Measurements from ENCODE around the gene ZNF786. TPM values are rescaled to one million over a fixed set of nuclear protein-coding genes. Genes with fewer than 3 reads are reported as not detected.

The ZNF786 gene
- total RNA-seq, 1 experiment from 2014 or later, result 8.5 TPM

DNA sequence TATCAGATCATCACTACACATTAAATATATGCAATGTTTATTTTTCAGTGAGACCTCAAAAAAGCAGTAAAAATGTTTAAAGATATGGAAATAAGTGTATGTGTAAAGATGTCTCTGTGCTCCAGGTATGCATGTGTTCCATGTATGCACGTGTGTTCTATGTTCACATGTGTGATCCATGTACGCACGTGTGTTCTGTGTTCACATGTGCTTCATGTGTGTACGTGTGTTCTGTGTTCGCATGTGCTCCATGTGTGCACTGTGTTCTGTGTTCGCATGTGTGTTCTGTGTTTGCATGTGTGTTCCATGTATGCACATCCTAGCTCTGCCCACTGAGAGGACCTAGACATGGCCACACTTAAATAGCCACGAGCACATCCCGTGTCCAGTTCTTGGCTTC is 46.6 kb downstream of the ZNF786 start (continued):
- TF ChIP-seq, protein P1, sequence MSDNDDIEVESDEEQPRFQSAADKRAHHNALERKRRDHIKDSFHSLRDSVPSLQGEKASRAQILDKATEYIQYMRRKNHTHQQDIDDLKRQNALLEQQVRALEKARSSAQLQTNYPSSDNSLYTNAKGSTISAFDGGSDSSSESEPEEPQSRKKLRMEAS (IDR thresholded peaks at IDR 0.05), result no peak
- TF ChIP-seq SIN3A (IDR thresholded peaks at IDR 0.05; ENCODE audit: low read depth) (no peak), FOSL1 (IDR thresholded peaks at IDR 0.05; ENCODE audit: low read depth) (no peak), ZNF274 (IDR thresholded peaks at IDR 0.05; ENCODE audit: low read depth, low read length) (no peak), TCF7L2 (IDR thresholded peaks at IDR 0.05; ENCODE audit: borderline replicate concordance, extremely low read depth, insufficient read depth, insufficient read length) (no peak), REST (IDR thresholded peaks at IDR 0.05; ENCODE audit: low read depth) (no peak), SRF (IDR thresholded peaks at IDR 0.05; ENCODE audit: low read depth) (no peak)

DNA sequence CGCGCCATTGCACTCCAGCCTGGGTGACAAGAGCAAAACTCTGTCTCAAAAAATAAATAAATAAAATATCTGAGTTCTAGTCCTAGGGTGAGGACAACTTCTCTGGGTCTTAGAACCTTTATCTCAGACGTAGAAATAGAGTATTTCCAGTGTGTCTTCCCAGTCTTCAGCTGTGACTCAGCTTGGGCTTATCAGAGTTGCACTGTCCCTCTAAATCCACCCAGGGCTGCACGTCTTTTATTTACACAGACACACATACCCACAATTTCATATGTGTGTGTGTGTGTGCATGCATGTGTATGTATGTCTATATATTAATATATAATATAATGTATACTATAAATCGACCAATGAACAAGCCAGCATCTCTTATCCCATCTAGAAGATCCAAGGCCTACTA is 49.2 kb downstream of the ZNF786 start:
- H4K20me1 ChIP-seq (ENCODE audit: insufficient read depth), result no peaks in the 10 kb centered on the region
- H3K9ac ChIP-seq (ENCODE audit: low read length), result no peak overlapping the region
- H3K9me3 ChIP-seq (ENCODE audit: control insufficient read depth in 1 of 2, insufficient read depth in 1 of 2, low read depth in 1 of 2, low read length in 2 of 2), result peaks cover 4% of the 10 kb centered on the region in 2 experiments; a peak in 2 of 4 replicates
- POLR2A ChIA-PET, result no interaction called here
- H3K79me2 ChIP-seq (ENCODE audit: insufficient read depth, low read length), result no peaks in the 10 kb centered on the region
- CTCF ChIA-PET, result no interaction called here
- peaks cover 0 to 5% of the 10 kb centered on the region in 2 experiments; a peak in 1 of 4 replicates for H3K4me1 ChIP-seq (ENCODE audit: control insufficient read depth in 1 of 2, insufficient read depth in 2 of 2, low read length in 2 of 2)
- no peaks in the 10 kb centered on the region for H3K36me3 ChIP-seq (ENCODE audit: control insufficient read depth in 1 of 2, insufficient read depth in 2 of 2, low read length in 2 of 2)
- no peak overlapping the region for H3K4me3 ChIP-seq (replicated peaks in 1 of 2; ENCODE audit: low read depth in 1 of 2, low read length in 2 of 2)
- no peaks in the 10 kb centered on the region for H3K9me2 ChIP-seq (ENCODE audit: insufficient read depth)
- H2AFZ ChIP-seq (ENCODE audit: low read depth, low read length, poor library complexity, severe bottlenecking), result no peak overlapping the region
- H3K27ac ChIP-seq (ENCODE audit: low read depth, low read length), result no peak overlapping the region
- BruUV-seq (replicated peaks), result no TSS peak
- DNase-seq (ENCODE audit: low read depth, low spot score), result no peak
- intact Hi-C loops (cut with micrococcal nuclease), result no loop called here
- H3K4me2 ChIP-seq (ENCODE audit: low read length), result no peak overlapping the region
- RAD21 ChIA-PET (ENCODE audit: low non-redundant PET in 1 of 2, low total read pairs in 2 of 2, uncharacterized antibody in 2 of 2, unreplicated experiment in 2 of 2), result no interaction called here
- no peak for ATAC-seq
- H3K27me3 ChIP-seq (ENCODE audit: insufficient read depth, low read length), result no peaks in the 10 kb centered on the region
- TF ChIP-seq, protein P2, sequence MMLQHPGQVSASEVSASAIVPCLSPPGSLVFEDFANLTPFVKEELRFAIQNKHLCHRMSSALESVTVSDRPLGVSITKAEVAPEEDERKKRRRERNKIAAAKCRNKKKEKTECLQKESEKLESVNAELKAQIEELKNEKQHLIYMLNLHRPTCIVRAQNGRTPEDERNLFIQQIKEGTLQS (IDR thresholded peaks at IDR 0.05), result no peak
- no peak for TF ChIP-seq REST (IDR thresholded peaks at IDR 0.05; ENCODE audit: low read depth)
- TF ChIP-seq POLR2A (IDR thresholded peaks at IDR 0.05; ENCODE audit: borderline replicate concordance, extremely low read depth, insufficient read depth, insufficient read length), result no peak
- TF ChIP-seq EZH2phosphoT487 (IDR thresholded peaks at IDR 0.05; ENCODE audit: borderline replicate concordance), result no peak
- no peak for TF ChIP-seq EZH2 (IDR thresholded peaks at IDR 0.05)
- no peak for TF ChIP-seq SIN3A (IDR thresholded peaks at IDR 0.05; ENCODE audit: low read depth)
- TF ChIP-seq, protein P1 (IDR thresholded peaks at IDR 0.05), result no peak
- no peak for TF ChIP-seq CBX3 (IDR thresholded peaks at IDR 0.05; ENCODE audit: low read depth)
- TF ChIP-seq CEBPB (IDR thresholded peaks at IDR 0.05; ENCODE audit: low read depth), result no peak
- no peak for TF ChIP-seq ZFX (IDR thresholded peaks at IDR 0.05)
- TF ChIP-seq JUND (IDR thresholded peaks at IDR 0.05), result no peak
- TF ChIP-seq, protein P3, sequence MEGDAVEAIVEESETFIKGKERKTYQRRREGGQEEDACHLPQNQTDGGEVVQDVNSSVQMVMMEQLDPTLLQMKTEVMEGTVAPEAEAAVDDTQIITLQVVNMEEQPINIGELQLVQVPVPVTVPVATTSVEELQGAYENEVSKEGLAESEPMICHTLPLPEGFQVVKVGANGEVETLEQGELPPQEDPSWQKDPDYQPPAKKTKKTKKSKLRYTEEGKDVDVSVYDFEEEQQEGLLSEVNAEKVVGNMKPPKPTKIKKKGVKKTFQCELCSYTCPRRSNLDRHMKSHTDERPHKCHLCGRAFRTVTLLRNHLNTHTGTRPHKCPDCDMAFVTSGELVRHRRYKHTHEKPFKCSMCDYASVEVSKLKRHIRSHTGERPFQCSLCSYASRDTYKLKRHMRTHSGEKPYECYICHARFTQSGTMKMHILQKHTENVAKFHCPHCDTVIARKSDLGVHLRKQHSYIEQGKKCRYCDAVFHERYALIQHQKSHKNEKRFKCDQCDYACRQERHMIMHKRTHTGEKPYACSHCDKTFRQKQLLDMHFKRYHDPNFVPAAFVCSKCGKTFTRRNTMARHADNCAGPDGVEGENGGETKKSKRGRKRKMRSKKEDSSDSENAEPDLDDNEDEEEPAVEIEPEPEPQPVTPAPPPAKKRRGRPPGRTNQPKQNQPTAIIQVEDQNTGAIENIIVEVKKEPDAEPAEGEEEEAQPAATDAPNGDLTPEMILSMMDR (IDR thresholded peaks at IDR 0.05 in 2 of 3, conservative IDR thresholded peaks at IDR 0.05 in 1 of 3; ENCODE audit: borderline replicate concordance in 1 of 3, insufficient read depth in 1 of 3, low read depth in 2 of 3, low read length in 2 of 3), result no peak
- no peak for TF ChIP-seq ZNF274 (IDR thresholded peaks at IDR 0.05; ENCODE audit: low read depth, low read length)

Data from HCT116 (cell line).